GM23338 (cell line): ENCODE results near the gene G6PC2. TPM values are rescaled to one million over a fixed set of nuclear protein-coding genes. Genes with fewer than 3 reads are reported as not detected.

ENCODE experiments used
- ATAC-seq: fragments of 200-7000 bp; cut with Tn5 transposase; 3 replicates; pipeline ENCODE4 v1.9.1; 2020
- DNase-seq: peaks from one replicate; pipeline ENCODE4 v3.0.0-alpha.2; 2015; ENCODE audit warnings: low spot score
- H2AFZ ChIP-seq: fragments of 200-600 bp; sonication (generic); 2 replicates; pipeline ENCODE4 v1.8.0; 2016; ENCODE audit warnings: antibody characterized with exemption, mild to moderate bottlenecking, moderate library complexity
- H3F3A ChIP-seq: fragments of 200-600 bp; sonication (generic); replicated peaks from 2 replicates; pipeline ENCODE4 v1.8.0; 2017; ENCODE audit warnings: antibody characterized with exemption, mixed run types, low read depth
- H3K27ac ChIP-seq: fragments of 200-600 bp; sonication (generic); 2 replicates; pipeline ENCODE4 v1.6.1; 2016; ENCODE audit warnings: low read depth
- H3K27me3 ChIP-seq: fragments of 200-600 bp; sonication (generic); 2 replicates; pipeline ENCODE4 v1.8.0; 2016; ENCODE audit warnings: mild to moderate bottlenecking, mixed run types, moderate library complexity; ENCODE audit not compliant: insufficient read depth
- H3K36me3 ChIP-seq: fragments of 200-600 bp; sonication (generic); 2 replicates; pipeline ENCODE4 v1.8.0; 2016; ENCODE audit warnings: mild to moderate bottlenecking; ENCODE audit not compliant: insufficient read depth
- H3K4me1 ChIP-seq: fragments of 200-600 bp; sonication (generic); 2 replicates; pipeline ENCODE4 v1.8.0; 2016; ENCODE audit warnings: mild to moderate bottlenecking, moderate library complexity; ENCODE audit not compliant: insufficient read depth
- H3K4me2 ChIP-seq: fragments of 200-600 bp; sonication (generic); 2 replicates; pipeline ENCODE4 v1.7.1; 2017; ENCODE audit warnings: mixed run types
- H3K4me3 ChIP-seq: fragments of 200-600 bp; sonication (generic); 2 replicates; pipeline ENCODE4 v1.6.1; 2016; ENCODE audit warnings: mixed run types
- H3K79me2 ChIP-seq: fragments of 200-600 bp; sonication (generic); replicated peaks from 2 replicates; pipeline ENCODE4 v1.8.0; 2017; ENCODE audit warnings: mild to moderate bottlenecking; ENCODE audit not compliant: insufficient read depth
- H3K9me2 ChIP-seq: fragments of 200-600 bp; sonication (generic); 2 replicates; pipeline ENCODE4 v1.8.0; 2017; ENCODE audit not compliant: insufficient read depth
- H4K20me1 ChIP-seq: fragments of 200-600 bp; sonication (generic); replicated peaks from 2 replicates; pipeline ENCODE4 v1.8.0; 2017; ENCODE audit warnings: mild to moderate bottlenecking; ENCODE audit not compliant: insufficient read depth
- H3K27ac Mint-ChIP-seq: 2 replicates; pipeline ENCODE4 v1.8.0; 2020; ENCODE audit warnings: inconsistent platforms, mild to moderate bottlenecking, moderate library complexity, mixed read lengths
- H3K27me3 Mint-ChIP-seq: 3 replicates; pipeline ENCODE4 v1.8.0; 2022; ENCODE audit warnings: low read depth, mild to moderate bottlenecking, moderate library complexity, mixed read lengths, inconsistent platforms; ENCODE audit not compliant: insufficient read depth, poor library complexity
- H3K36me3 Mint-ChIP-seq: 3 replicates; pipeline ENCODE4 v1.8.0; 2021; ENCODE audit warnings: low read depth, mild to moderate bottlenecking, inconsistent platforms, moderate library complexity, mixed read lengths
- H3K4me1 Mint-ChIP-seq: 3 replicates; pipeline ENCODE4 v1.8.0; 2020; ENCODE audit warnings: mild to moderate bottlenecking, inconsistent platforms, mixed read lengths
- H3K4me3 Mint-ChIP-seq: 3 replicates; pipeline ENCODE4 v1.8.0; 2021; ENCODE audit warnings: moderate library complexity, mild to moderate bottlenecking, inconsistent platforms, mixed read lengths
- H3K9me3 Mint-ChIP-seq: 3 replicates; pipeline ENCODE4 v1.8.0; 2020; ENCODE audit warnings: moderate library complexity, mild to moderate bottlenecking, inconsistent platforms, mixed read lengths
- CREB1 ChIP-seq: fragments of 250-450 bp; sonication (Bioruptor Pico); IDR thresholded peaks from 2 replicates; pipeline ENCODE4 v1.5.0; 2020; ENCODE audit warnings: low read depth, mild to moderate bottlenecking, moderate library complexity
- CTCF ChIP-seq, 2 experiments: fragments of 200-600 bp in 1 of 2; sonication (generic) in 1 of 2; conservative IDR thresholded peaks; 2 replicates each; pipeline versions ENCODE4 v1.5.1 to v1.6.1; 2016 to 2017; ENCODE audit warnings: antibody characterized with exemption in 2 of 2, low read depth in 2 of 2, mild to moderate bottlenecking in 2 of 2, moderate library complexity in 1 of 2
- EZH2 ChIP-seq: fragments of 200-600 bp; sonication (generic); IDR thresholded peaks from one replicate; pipeline ENCODE4 v1.8.0; 2017; ENCODE audit warnings: antibody characterized with exemption, mild to moderate bottlenecking, low read depth; ENCODE audit not compliant: unreplicated experiment
- EZH2phosphoT487 ChIP-seq: fragments of 200-600 bp; sonication (generic); IDR thresholded peaks from one replicate; pipeline ENCODE4 v1.8.1; 2018; ENCODE audit warnings: antibody characterized with exemption; ENCODE audit not compliant: unreplicated experiment
- JUNB ChIP-seq: IDR thresholded peaks from one replicate; pipeline ENCODE4 v1.6.1; 2016; ENCODE audit warnings: antibody characterized with exemption; ENCODE audit not compliant: unreplicated experiment
- NANOG ChIP-seq: IDR thresholded peaks from 2 replicates; pipeline ENCODE4 v1.6.1; 2016; ENCODE audit warnings: antibody characterized with exemption, borderline replicate concordance
- POLR2AphosphoS5 ChIP-seq: IDR thresholded peaks from 2 replicates; pipeline ENCODE4 v1.6.1; 2016; ENCODE audit warnings: antibody characterized with exemption, low read depth
- REST ChIP-seq: IDR thresholded peaks from one replicate; pipeline ENCODE4 v1.6.1; 2018; ENCODE audit warnings: antibody characterized with exemption; ENCODE audit not compliant: unreplicated experiment
- STAT1 ChIP-seq: IDR thresholded peaks from one replicate; pipeline ENCODE4 v1.6.1; 2016; ENCODE audit warnings: antibody characterized with exemption; ENCODE audit not compliant: unreplicated experiment
- ZNF114 ChIP-seq: fragments of 250-450 bp; sonication (Bioruptor Pico); IDR thresholded peaks from 2 replicates; pipeline ENCODE4 v1.5.0; 2020; ENCODE audit warnings: mild to moderate bottlenecking, moderate library complexity
- ZNF331 ChIP-seq: fragments of 250-450 bp; sonication (Bioruptor Pico); IDR thresholded peaks from 2 replicates; pipeline ENCODE4 v1.5.0; 2020; ENCODE audit warnings: low read depth, mild to moderate bottlenecking, moderate library complexity
- ZNF462 ChIP-seq: fragments of 250-450 bp; sonication (Bioruptor Pico); IDR thresholded peaks from 2 replicates; pipeline ENCODE4 v1.5.0; 2020; ENCODE audit warnings: mild to moderate bottlenecking, moderate library complexity
- polyA plus RNA-seq: library from polyadenylated mRNA; unstranded; fragments of >200 nt; fragmentation: Nextera tagmentation; extraction: Ambion mirVana; gene quantifications from 2 replicates; pipeline ENCODE4 v1.2.1, GENCODE V29; 2016
- total RNA-seq: library from RNA; depleted of rRNA; stranded (reverse); fragments of >200 nt; shearing (Covaris generic); gene quantifications from 2 replicates; pipeline ENCODE4 v1.2.3, GENCODE V29; 2014
- TF ChIP-seq, protein P1 (sequence below): IDR thresholded peaks from 2 replicates; pipeline ENCODE4 v1.6.1; 2016; ENCODE audit warnings: antibody characterized with exemption

G6PC2 gene
- total and polyA plus RNA-seq, 2 experiments from 2014 or later, result not detected

DNA sequence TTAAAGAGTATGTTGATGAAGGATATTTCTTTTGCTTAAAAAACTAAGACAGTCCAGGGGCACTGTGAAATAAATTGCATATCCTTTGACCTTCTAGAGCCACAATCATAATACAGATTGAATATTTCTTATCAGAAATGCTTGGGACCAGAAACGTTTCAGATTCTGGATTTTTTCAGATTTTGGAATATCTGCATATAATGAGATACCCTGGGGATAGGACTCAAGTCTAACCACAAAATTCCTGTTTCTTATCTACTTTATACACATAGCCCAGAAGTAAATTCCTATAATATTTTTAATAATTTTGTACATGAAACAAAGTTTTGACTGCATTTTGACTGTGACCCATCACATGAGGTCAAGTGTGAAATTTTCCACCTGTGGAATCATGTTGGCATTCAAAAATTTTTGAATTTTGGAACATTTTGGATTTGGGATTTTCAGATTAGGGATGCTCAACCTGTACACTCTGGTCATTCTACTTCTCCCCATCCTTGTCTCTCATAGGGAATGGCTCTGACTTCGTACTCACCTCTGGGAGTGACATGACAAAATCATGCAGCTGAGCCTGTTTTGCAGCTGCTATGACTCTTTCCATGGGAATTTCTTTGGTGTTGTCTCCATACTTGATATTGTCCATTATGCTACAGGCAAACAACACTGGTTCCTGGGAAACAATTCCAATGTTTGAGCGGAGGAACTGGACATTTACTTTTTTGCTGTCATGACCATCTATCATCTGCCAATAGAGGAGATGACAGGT is 25.7 kb downstream of the G6PC2 start:
- ATAC-seq (no peak), DNase-seq (no peak)
- Histone ChIP-seq H3F3A (no peaks in the 10 kb centered on the region), H3K4me1 (peaks cover 6% of the 10 kb centered on the region; the same call in 1 of the 2 replicates), H2AFZ (no peak overlapping the region), H3K4me2 (no peak overlapping the region), H3K79me2 (no peaks in the 10 kb centered on the region), H3K27ac (no peak overlapping the region), H3K27me3 (no peaks in the 10 kb centered on the region), H3K9me2 (no peaks in the 10 kb centered on the region), H4K20me1 (no peaks in the 10 kb centered on the region), H3K4me3 (no peak overlapping the region), H3K36me3 (no peaks in the 10 kb centered on the region)
- no peaks in the 10 kb centered on the region for H3K36me3 Mint-ChIP-seq
- no peak for TF ChIP-seq JUNB
- no peak for TF ChIP-seq POLR2AphosphoS5
- TF ChIP-seq CTCF (conservative IDR thresholded peaks at IDR 0.05; ENCODE audit: low read depth in 2 of 2), result no peak
- no peak for TF ChIP-seq CREB1 (CRISPR knock-in tag)
- TF ChIP-seq NANOG, result no peak
- TF ChIP-seq EZH2phosphoT487, result no peak
- no peak for TF ChIP-seq EZH2
- TF ChIP-seq ZNF462 (CRISPR knock-in tag), result no peak
- no peak for TF ChIP-seq REST
- no peak for TF ChIP-seq ZNF114 (CRISPR knock-in tag)
- no peak for TF ChIP-seq ZNF331 (CRISPR knock-in tag)
- TF ChIP-seq STAT1, result no peak
- TF ChIP-seq, protein P1, sequence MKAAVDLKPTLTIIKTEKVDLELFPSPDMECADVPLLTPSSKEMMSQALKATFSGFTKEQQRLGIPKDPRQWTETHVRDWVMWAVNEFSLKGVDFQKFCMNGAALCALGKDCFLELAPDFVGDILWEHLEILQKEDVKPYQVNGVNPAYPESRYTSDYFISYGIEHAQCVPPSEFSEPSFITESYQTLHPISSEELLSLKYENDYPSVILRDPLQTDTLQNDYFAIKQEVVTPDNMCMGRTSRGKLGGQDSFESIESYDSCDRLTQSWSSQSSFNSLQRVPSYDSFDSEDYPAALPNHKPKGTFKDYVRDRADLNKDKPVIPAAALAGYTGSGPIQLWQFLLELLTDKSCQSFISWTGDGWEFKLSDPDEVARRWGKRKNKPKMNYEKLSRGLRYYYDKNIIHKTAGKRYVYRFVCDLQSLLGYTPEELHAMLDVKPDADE, result no peak
- no peak overlapping the region for H3K27ac Mint-ChIP-seq
- H3K4me1 Mint-ChIP-seq, result peaks cover 7% of the 10 kb centered on the region; the same call in 2 of the 3 replicates
- H3K27me3 Mint-ChIP-seq, result peaks cover 2% of the 10 kb centered on the region
- H3K4me3 Mint-ChIP-seq, result no peak overlapping the region
- no peaks in the 10 kb centered on the region for H3K9me3 Mint-ChIP-seq
